ENCODE results near the gene CPLX4.

CPLX4 gene

GRCh38 chr18:59345556-59345955 lies 27.1 kb upstream of the CPLX4 start:
- H3K27me3 ChIP-seq (ENCODE audit: insufficient read depth, low read length, poor library complexity), result no peaks in the 10 kb centered on the region
- H2AFZ ChIP-seq (ENCODE audit: low read depth, low read length), result no peak overlapping the region
- no peaks in the 10 kb centered on the region for H3K4me1 ChIP-seq (ENCODE audit: insufficient read depth, low read length)
- H3K9ac ChIP-seq (ENCODE audit: low read depth, low read length), result no peak overlapping the region
- H4K20me1 ChIP-seq (ENCODE audit: insufficient read depth, low read length), result no peaks in the 10 kb centered on the region
- TF ChIP-seq CTCF (IDR thresholded peaks at IDR 0.05; ENCODE audit: borderline replicate concordance, extremely low read depth, low read length, poor library complexity, severe bottlenecking), result no peak
- no peak for TF ChIP-seq EZH2 (IDR thresholded peaks at IDR 0.05; ENCODE audit: borderline replicate concordance, low read depth, low read length, severe bottlenecking)
- H3K36me3 ChIP-seq (ENCODE audit: insufficient read depth, low read length), result peaks cover 92% of the 10 kb centered on the region
- no peak overlapping the region for H3K27ac ChIP-seq (ENCODE audit: low read length)
- no peak for ATAC-seq (ENCODE audit: insufficient read depth, low read depth)
- no peak overlapping the region for H3K4me3 ChIP-seq (ENCODE audit: low read depth in 1 of 2, low read length in 2 of 2)
- DNase-seq, result no peak
- no peak overlapping the region for H3K4me2 ChIP-seq (ENCODE audit: insufficient read depth, low read length)
- H3K79me2 ChIP-seq (ENCODE audit: insufficient read depth, low read length), result peaks cover 36% of the 10 kb centered on the region
- no peaks in the 10 kb centered on the region for H3K9me3 ChIP-seq (ENCODE audit: insufficient read depth, low read length, severe bottlenecking)

- no peak overlapping the region for H3K27ac ChIP-seq (ENCODE audit: low read length)
- no peak for ATAC-seq (ENCODE audit: insufficient read depth, low read depth)
Measured at GRCh38 chr18:59344996-59345395, 26.5 kb upstream of the CPLX4 start.

GRCh38 chr18:59343926-59344325 lies 25.5 kb upstream of the CPLX4 start:
- H3K4me2 ChIP-seq (ENCODE audit: insufficient read depth, low read length), result no peak overlapping the region

More at GRCh38 chr18:59344996-59345395, 26.5 kb upstream of the CPLX4 start:
- Histone ChIP-seq H3K27me3 (ENCODE audit: insufficient read depth, low read length, poor library complexity) (no peaks in the 10 kb centered on the region), H3K4me2 (ENCODE audit: insufficient read depth, low read length) (no peak overlapping the region), H3K79me2 (ENCODE audit: insufficient read depth, low read length) (peaks cover 36% of the 10 kb centered on the region), H3K4me3 (ENCODE audit: low read depth in 1 of 2, low read length in 2 of 2) (no peak overlapping the region), H4K20me1 (ENCODE audit: insufficient read depth, low read length) (0 out of 2 replicates have a peak, but pooled peaks cover under 1% of the 10 kb centered on the region), H3K9me3 (ENCODE audit: insufficient read depth, low read length, severe bottlenecking) (no peaks in the 10 kb centered on the region), H3K36me3 (ENCODE audit: insufficient read depth, low read length) (peaks cover 98% of the 10 kb centered on the region), H3K9ac (ENCODE audit: low read depth, low read length) (no peak overlapping the region), H2AFZ (ENCODE audit: low read depth, low read length) (no peak overlapping the region), H3K4me1 (ENCODE audit: insufficient read depth, low read length) (no peaks in the 10 kb centered on the region)
- TF ChIP-seq CTCF (IDR thresholded peaks at IDR 0.05; ENCODE audit: borderline replicate concordance, extremely low read depth, low read length, poor library complexity, severe bottlenecking) (no peak), EZH2 (IDR thresholded peaks at IDR 0.05; ENCODE audit: borderline replicate concordance, low read depth, low read length, severe bottlenecking) (no peak)
- no peak for DNase-seq

More at GRCh38 chr18:59343926-59344325, 25.5 kb upstream of the CPLX4 start:
- DNase-seq (no peak), ATAC-seq (ENCODE audit: insufficient read depth, low read depth) (no peak)
- no peaks in the 10 kb centered on the region for H3K9me3 ChIP-seq (ENCODE audit: insufficient read depth, low read length, severe bottlenecking)
- H2AFZ ChIP-seq (ENCODE audit: low read depth, low read length), result no peak overlapping the region
- H3K4me1 ChIP-seq (ENCODE audit: insufficient read depth, low read length), result no peaks in the 10 kb centered on the region
- H3K27me3 ChIP-seq (ENCODE audit: insufficient read depth, low read length, poor library complexity), result no peaks in the 10 kb centered on the region
- H3K9ac ChIP-seq (ENCODE audit: low read depth, low read length), result no peak overlapping the region
- peaks cover 100% of the 10 kb centered on the region for H3K36me3 ChIP-seq (ENCODE audit: insufficient read depth, low read length)
- peaks cover 42% of the 10 kb centered on the region for H3K79me2 ChIP-seq (ENCODE audit: insufficient read depth, low read length)
- H3K4me3 ChIP-seq (ENCODE audit: low read depth in 1 of 2, low read length in 2 of 2), result no peak overlapping the region
- peaks cover 6% of the 10 kb centered on the region; the same call in 1 of the 2 replicates for H4K20me1 ChIP-seq (ENCODE audit: insufficient read depth, low read length)
- TF ChIP-seq CTCF (IDR thresholded peaks at IDR 0.05; ENCODE audit: borderline replicate concordance, extremely low read depth, low read length, poor library complexity, severe bottlenecking), result no peak
- TF ChIP-seq EZH2 (IDR thresholded peaks at IDR 0.05; ENCODE audit: borderline replicate concordance, low read depth, low read length, severe bottlenecking), result no peak
- no peak overlapping the region for H3K27ac ChIP-seq (ENCODE audit: low read length)
